Right ventricle myocardium inferior (tissue), 1 donor: ENCODE results near the gene CD177. TPM values are rescaled to one million over a fixed set of nuclear protein-coding genes. Genes with fewer than 3 reads are reported as not detected.
"Not testable (repeated sequence)": the region's sequence is repeated elsewhere in the genome, so short reads cannot be mapped to it uniquely, and the experiment has no call there.

ENCODE experiments used
- ATAC-seq: fragments of 200-7000 bp; cut with Tn5 transposase; one replicate; pipeline ENCODE4 v1.9.1; 2020; ENCODE audit warnings: mild to moderate bottlenecking, moderate library complexity
- DNase-seq: peaks from one replicate; pipeline ENCODE4 v3.0.0; 2021; ENCODE audit errors: missing footprints
- intact Hi-C: fragments of 100-400 bp; cut with DNase I; formaldehyde crosslinking; loops from one replicate; pipeline ENCODE4 v1.11.0; 2022
- total RNA-seq: library from RNA; stranded (reverse); fragmentation: NEBNext Ultra II Directional; extraction: Animal tissue kit (Norgen Biotek cat#: 25700); gene quantifications from one replicate; pipeline ENCODE4 v1.2.1, GENCODE V29; 2021
- donor health status: DM: no; HTN: yes; CAD: no; lungs with severe emphysema.

CD177 gene
- total RNA-seq, 1 donor from 2014 or later, result 0.16 TPM

- DNase-seq (no peak), ATAC-seq (no peak)
- intact Hi-C loops, result no loop called here
Observed at GRCh38 chr19:43367822-43368221, 14.3 kb downstream of the CD177 start.

GRCh38 chr19:43368897-43369296 lies 15.4 kb downstream of the CD177 start:
- DNase-seq, ATAC-seq, intact Hi-C loops: not testable (repeated sequence)

GRCh38 chr19:43371909-43372308 lies 18.4 kb downstream of the CD177 start:
- intact Hi-C loops, result no loop called here
- ATAC-seq (no peak), DNase-seq (no peak)

GRCh38 chr19:43372462-43372861 lies 19.0 kb downstream of the CD177 start:
- no peak for ATAC-seq
- DNase-seq, result no peak
- intact Hi-C loops, result no loop called here

GRCh38 chr19:43377624-43378023 lies 24.1 kb downstream of the CD177 start:
- intact Hi-C loops, DNase-seq, ATAC-seq: not testable (repeated sequence)

GRCh38 chr19:43380008-43380407 lies 26.5 kb downstream of the CD177 start:
- ATAC-seq (no peak), DNase-seq (no peak)
- intact Hi-C loops, result no loop called here

GRCh38 chr19:43380771-43381386 lies 27.4 kb downstream of the CD177 start:
- ATAC-seq, result no peak
- intact Hi-C loops, result no loop called here
- DNase-seq, result no peak

GRCh38 chr19:43382586-43383216 lies 29.2 kb downstream of the CD177 start:
- intact Hi-C loops, DNase-seq, ATAC-seq: not testable (repeated sequence)

GRCh38 chr19:43383254-43383653 lies 29.8 kb downstream of the CD177 start:
- intact Hi-C loops, DNase-seq, ATAC-seq: not testable (repeated sequence)

- DNase-seq, intact Hi-C loops, ATAC-seq: not testable (repeated sequence)
Observed at GRCh38 chr19:43383759-43384158, 30.3 kb downstream of the CD177 start.

GRCh38 chr19:43390903-43391551 lies 37.5 kb downstream of the CD177 start:
- ATAC-seq, intact Hi-C loops, DNase-seq: not testable (repeated sequence)

- DNase-seq, ATAC-seq, intact Hi-C loops: not testable (repeated sequence)
Observed at GRCh38 chr19:43391552-43391935, 38.1 kb downstream of the CD177 start.

GRCh38 chr19:43393501-43393900 lies 40.0 kb downstream of the CD177 start:
- intact Hi-C loops, ATAC-seq, DNase-seq: not testable (repeated sequence)

- intact Hi-C loops, result no loop called here
- ATAC-seq (no peak), DNase-seq (no peak)
Observed at GRCh38 chr19:43395561-43395960, 42.1 kb downstream of the CD177 start.

- DNase-seq (no peak), ATAC-seq (no peak)
- intact Hi-C loops, result no loop called here
Observed at GRCh38 chr19:43406297-43406696, 52.8 kb downstream of the CD177 start.

GRCh38 chr19:43407416-43408005 lies 54.0 kb downstream of the CD177 start:
- no peak for DNase-seq
- ATAC-seq, result no peak
- intact Hi-C loops, result no loop called here

- intact Hi-C loops, result no loop called here
- DNase-seq (no peak), ATAC-seq (no peak)
Observed at GRCh38 chr19:43408043-43408442, 54.6 kb downstream of the CD177 start.

GRCh38 chr19:43409415-43409814 lies 55.9 kb downstream of the CD177 start:
- ATAC-seq (no peak), DNase-seq (no peak)
- intact Hi-C loops, result no loop called here

- DNase-seq, result no peak
- intact Hi-C loops, result no loop called here
- ATAC-seq, result no peak
Observed at GRCh38 chr19:43412441-43412840, 59.0 kb downstream of the CD177 start.
